ENCODE data around the gene MKRN3.

- no peak for TF ChIP-seq CTCF (IDR thresholded peaks at IDR 0.05; ENCODE audit: insufficient read depth, low read length, poor library complexity, severe bottlenecking)
- no peak for TF ChIP-seq EZH2phosphoT487 (conservative IDR thresholded peaks at IDR 0.05; ENCODE audit: low read length)
Observed at GRCh38 chr15:23572844-23573243, 7.4 kb downstream of the MKRN3 start.

All from SU-DHL-6 (cell line).